ENCODE results near the gene WWOX. TPM values are rescaled to one million over a fixed set of nuclear protein-coding genes. Genes with fewer than 3 reads are reported as not detected.

The WWOX gene
- polyA plus RNA-seq, 2 of the 4 experiments (the other 2 are of a cell fraction): 16.0 to 17.2 TPM

DNA sequence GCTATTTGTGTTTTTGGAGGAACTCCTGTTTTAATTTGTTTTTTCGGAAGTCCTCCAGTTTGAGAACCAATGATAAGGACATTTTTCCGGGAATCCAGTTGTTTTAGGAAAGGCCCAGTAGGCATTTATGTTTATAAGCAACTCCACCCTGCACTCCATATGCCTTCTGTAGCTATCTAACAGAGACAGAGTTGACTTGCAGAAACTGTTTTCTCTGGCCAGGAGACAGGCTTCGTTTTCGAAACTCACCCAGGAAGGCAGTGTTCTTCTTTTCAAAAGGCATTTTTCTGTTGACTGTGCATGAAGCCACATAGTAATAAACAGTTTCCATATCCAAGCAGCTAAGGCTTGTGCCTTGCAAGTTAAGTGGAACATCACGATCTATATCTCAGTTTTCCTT is 587.1 kb downstream of the WWOX start:
- H3K4me3 ChIP-seq: no peak overlapping the region
- no peak overlapping the region for H3K4me2 ChIP-seq
- H3K27ac ChIP-seq: no peak overlapping the region
- ChIA-PET POLR2A (no interaction called here), CTCF (no interaction called here)
- 69% methylated on average over 5 of the region's 5 CpGs for WGBS (ENCODE audit: missing lambda C conversion rate)
- ATAC-seq (no peak), FAIRE-seq (no peak), DNase-seq (ENCODE audit: low read depth in 1 of 2, low spot score in 1 of 2) (no peak)
- no peaks in the 10 kb centered on the region for H3K9me3 ChIP-seq
- H3K4me1 ChIP-seq: peaks cover 15% of the 10 kb centered on the region
- TF ChIP-seq FOSL2 (IDR thresholded peaks at IDR 0.05): no peak
- no peak for TF ChIP-seq FOSL2 (CRISPR knock-in tag; IDR thresholded peaks at IDR 0.05)
- TF ChIP-seq EP300 (IDR thresholded peaks at IDR 0.05): no peak
- TF ChIP-seq, protein P1, sequence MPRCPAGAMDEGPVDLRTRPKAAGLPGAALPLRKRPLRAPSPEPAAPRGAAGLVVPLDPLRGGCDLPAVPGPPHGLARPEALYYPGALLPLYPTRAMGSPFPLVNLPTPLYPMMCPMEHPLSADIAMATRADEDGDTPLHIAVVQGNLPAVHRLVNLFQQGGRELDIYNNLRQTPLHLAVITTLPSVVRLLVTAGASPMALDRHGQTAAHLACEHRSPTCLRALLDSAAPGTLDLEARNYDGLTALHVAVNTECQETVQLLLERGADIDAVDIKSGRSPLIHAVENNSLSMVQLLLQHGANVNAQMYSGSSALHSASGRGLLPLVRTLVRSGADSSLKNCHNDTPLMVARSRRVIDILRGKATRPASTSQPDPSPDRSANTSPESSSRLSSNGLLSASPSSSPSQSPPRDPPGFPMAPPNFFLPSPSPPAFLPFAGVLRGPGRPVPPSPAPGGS (IDR thresholded peaks at IDR 0.05): no peak
- TF ChIP-seq PHF8 (IDR thresholded peaks at IDR 0.05; ENCODE audit: borderline replicate concordance, low read depth): no peak
- no peak for TF ChIP-seq RFX5 (IDR thresholded peaks at IDR 0.05)
- TF ChIP-seq ESRRA (IDR thresholded peaks at IDR 0.05; ENCODE audit: borderline replicate concordance, low read length): no peak
- TF ChIP-seq, protein P2, sequence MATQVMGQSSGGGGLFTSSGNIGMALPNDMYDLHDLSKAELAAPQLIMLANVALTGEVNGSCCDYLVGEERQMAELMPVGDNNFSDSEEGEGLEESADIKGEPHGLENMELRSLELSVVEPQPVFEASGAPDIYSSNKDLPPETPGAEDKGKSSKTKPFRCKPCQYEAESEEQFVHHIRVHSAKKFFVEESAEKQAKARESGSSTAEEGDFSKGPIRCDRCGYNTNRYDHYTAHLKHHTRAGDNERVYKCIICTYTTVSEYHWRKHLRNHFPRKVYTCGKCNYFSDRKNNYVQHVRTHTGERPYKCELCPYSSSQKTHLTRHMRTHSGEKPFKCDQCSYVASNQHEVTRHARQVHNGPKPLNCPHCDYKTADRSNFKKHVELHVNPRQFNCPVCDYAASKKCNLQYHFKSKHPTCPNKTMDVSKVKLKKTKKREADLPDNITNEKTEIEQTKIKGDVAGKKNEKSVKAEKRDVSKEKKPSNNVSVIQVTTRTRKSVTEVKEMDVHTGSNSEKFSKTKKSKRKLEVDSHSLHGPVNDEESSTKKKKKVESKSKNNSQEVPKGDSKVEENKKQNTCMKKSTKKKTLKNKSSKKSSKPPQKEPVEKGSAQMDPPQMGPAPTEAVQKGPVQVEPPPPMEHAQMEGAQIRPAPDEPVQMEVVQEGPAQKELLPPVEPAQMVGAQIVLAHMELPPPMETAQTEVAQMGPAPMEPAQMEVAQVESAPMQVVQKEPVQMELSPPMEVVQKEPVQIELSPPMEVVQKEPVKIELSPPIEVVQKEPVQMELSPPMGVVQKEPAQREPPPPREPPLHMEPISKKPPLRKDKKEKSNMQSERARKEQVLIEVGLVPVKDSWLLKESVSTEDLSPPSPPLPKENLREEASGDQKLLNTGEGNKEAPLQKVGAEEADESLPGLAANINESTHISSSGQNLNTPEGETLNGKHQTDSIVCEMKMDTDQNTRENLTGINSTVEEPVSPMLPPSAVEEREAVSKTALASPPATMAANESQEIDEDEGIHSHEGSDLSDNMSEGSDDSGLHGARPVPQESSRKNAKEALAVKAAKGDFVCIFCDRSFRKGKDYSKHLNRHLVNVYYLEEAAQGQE (IDR thresholded peaks at IDR 0.05): no peak
- TF ChIP-seq HDAC2 (IDR thresholded peaks at IDR 0.05): no peak
- no peak for TF ChIP-seq RARB (CRISPR knock-in tag; IDR thresholded peaks at IDR 0.05)

DNA sequence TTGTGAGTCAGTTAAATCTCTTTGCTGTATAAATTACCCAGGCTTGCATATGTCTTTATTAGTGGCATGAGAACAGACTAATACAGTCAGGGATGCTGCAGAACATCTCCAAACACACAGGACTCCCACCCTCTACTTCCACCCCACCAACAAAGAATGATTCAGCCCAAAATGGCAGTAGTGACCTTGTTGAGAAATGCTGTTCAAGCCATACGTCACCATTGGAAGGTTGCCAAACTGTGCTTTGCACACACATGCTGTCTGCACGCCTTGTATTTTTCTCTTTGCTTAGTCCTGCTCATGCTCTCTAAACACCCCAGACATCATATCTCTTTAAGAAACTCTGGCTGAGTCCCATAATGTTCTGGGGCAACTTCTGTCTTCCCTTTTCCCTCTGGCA is 589.6 kb downstream of the WWOX start:
- no peak for FAIRE-seq
- no peak overlapping the region for H3K4me3 ChIP-seq
- TF ChIP-seq MAZ (IDR thresholded peaks at IDR 0.05; ENCODE audit: borderline replicate concordance, low read depth, low read length) (no peak), RCOR1 (IDR thresholded peaks at IDR 0.05; ENCODE audit: low read depth, low read length) (no peak), ESRRA (IDR thresholded peaks at IDR 0.05; ENCODE audit: borderline replicate concordance, low read length) (no peak), KDM1A (IDR thresholded peaks at IDR 0.05; ENCODE audit: low read depth) (no peak), RFX5 (IDR thresholded peaks at IDR 0.05) (no peak), SREBF2 (IDR thresholded peaks at IDR 0.05) (no peak), CHD4 (IDR thresholded peaks at IDR 0.05; ENCODE audit: borderline replicate concordance) (no peak), HDAC2 (IDR thresholded peaks at IDR 0.05) (no peak), SMC3 (IDR thresholded peaks at IDR 0.05) (no peak), RNF2 (IDR thresholded peaks at IDR 0.05; ENCODE audit: borderline replicate concordance, low read depth) (no peak), MAFK (IDR thresholded peaks at IDR 0.05; ENCODE audit: partially characterized antibody) (no peak), ZC3H11A (IDR thresholded peaks at IDR 0.05) (no peak)
- TF ChIP-seq, protein P3, sequence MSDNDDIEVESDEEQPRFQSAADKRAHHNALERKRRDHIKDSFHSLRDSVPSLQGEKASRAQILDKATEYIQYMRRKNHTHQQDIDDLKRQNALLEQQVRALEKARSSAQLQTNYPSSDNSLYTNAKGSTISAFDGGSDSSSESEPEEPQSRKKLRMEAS (IDR thresholded peaks at IDR 0.05): no peak
- TF ChIP-seq, protein P1 (IDR thresholded peaks at IDR 0.05): no peak
- H3K4me1 ChIP-seq: peaks cover 9% of the 10 kb centered on the region
- no peak for DNase-seq (ENCODE audit: low read depth in 1 of 2, low spot score in 1 of 2)
- H3K4me2 ChIP-seq: no peak overlapping the region
- CTCF ChIA-PET: no interaction called here
- no peak overlapping the region for H3K27ac ChIP-seq
- H3K9me3 ChIP-seq: no peaks in the 10 kb centered on the region
- POLR2A ChIA-PET: no interaction called here
- WGBS (ENCODE audit: missing lambda C conversion rate): 33% methylated on average over 2 of the region's 2 CpGs
- ATAC-seq: no peak
